PFSK-1 (cell line): ENCODE measurements around the gene PID1.

ENCODE experiments used
- FOXP2 ChIP-seq: optimal IDR thresholded peaks from 2 replicates; pipeline ENCODE3; 2011; ENCODE audit warnings: borderline replicate concordance, control low read depth, inconsistent platforms; ENCODE audit not compliant: insufficient read depth; ENCODE audit errors: extremely low read length, extremely low read depth
- POLR2AphosphoS5 ChIP-seq: IDR thresholded peaks from 2 replicates; pipeline ENCODE4 v1.6.1; 2012; ENCODE audit warnings: low read depth, mild to moderate bottlenecking, control low read depth, low read length, moderate library complexity
- REST ChIP-seq, 2 experiments: IDR thresholded peaks; 2 replicates each; pipeline versions ENCODE4 v1.6.1 to v1.8.0; 2011 to 2012; ENCODE audit warnings: low read depth in 2 of 2, low read length in 2 of 2, control low read depth in 1 of 2, inconsistent platforms in 1 of 2, mild to moderate bottlenecking in 1 of 2, moderate library complexity in 1 of 2; ENCODE audit not compliant: insufficient read depth in 1 of 2
- SIN3A ChIP-seq: IDR thresholded peaks from 2 replicates; pipeline ENCODE4 v1.6.1; 2012; ENCODE audit warnings: mild to moderate bottlenecking, low read length, moderate library complexity, borderline replicate concordance; ENCODE audit not compliant: insufficient read depth
- TAF1 ChIP-seq: IDR thresholded peaks from 2 replicates; pipeline ENCODE4 v1.6.1; 2012; ENCODE audit warnings: low read length, control low read depth, borderline replicate concordance; ENCODE audit not compliant: insufficient read depth

PID1 gene

GRCh38 chr2:229054311-229054710 is 216.8 kb downstream of the PID1 start:
- TF ChIP-seq REST (IDR thresholded peaks at IDR 0.05; ENCODE audit: insufficient read depth in 1 of 2, low read depth in 2 of 2, low read length in 2 of 2) (no peak), SIN3A (no peak), TAF1 (no peak), POLR2AphosphoS5 (no peak), FOXP2 (no peak)

DNA sequence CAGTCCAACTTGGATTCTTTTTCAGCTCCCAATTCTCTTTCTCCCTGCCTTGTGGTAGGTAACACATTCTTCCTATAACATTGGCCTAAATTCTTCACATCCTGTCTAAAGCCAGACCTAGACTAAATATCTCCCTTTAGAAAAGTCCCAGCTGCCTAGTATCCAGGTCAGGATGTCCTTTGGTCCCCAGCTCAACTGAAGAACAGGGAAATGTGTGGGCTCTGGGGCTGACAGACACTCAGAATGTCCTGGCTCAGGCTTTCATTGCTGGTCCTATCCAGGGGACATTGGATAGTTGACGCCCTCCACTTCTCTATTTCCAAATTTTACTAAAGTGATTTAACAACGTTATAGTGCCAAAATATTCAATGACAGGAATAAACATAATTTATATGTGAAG is 219.3 kb downstream of the PID1 start:
- no peak for TF ChIP-seq SIN3A
- no peak for TF ChIP-seq TAF1
- no peak for TF ChIP-seq FOXP2
- no peak for TF ChIP-seq REST (IDR thresholded peaks at IDR 0.05; ENCODE audit: insufficient read depth in 1 of 2, low read depth in 2 of 2, low read length in 2 of 2)
- TF ChIP-seq POLR2AphosphoS5 = no peak

GRCh38 chr2:229050133-229050532 is 221.0 kb downstream of the PID1 start:
- TF ChIP-seq FOXP2 = no peak
- no peak for TF ChIP-seq SIN3A
- TF ChIP-seq POLR2AphosphoS5 = no peak
- no peak for TF ChIP-seq REST (IDR thresholded peaks at IDR 0.05; ENCODE audit: insufficient read depth in 1 of 2, low read depth in 2 of 2, low read length in 2 of 2)
- no peak for TF ChIP-seq TAF1

- TF ChIP-seq POLR2AphosphoS5 (no peak), REST (IDR thresholded peaks at IDR 0.05; ENCODE audit: insufficient read depth in 1 of 2, low read depth in 2 of 2, low read length in 2 of 2) (no peak), FOXP2 (no peak), SIN3A (no peak), TAF1 (no peak)
These were observed 223.0 kb downstream of the PID1 start for GRCh38 chr2:229048134-229048533.

DNA sequence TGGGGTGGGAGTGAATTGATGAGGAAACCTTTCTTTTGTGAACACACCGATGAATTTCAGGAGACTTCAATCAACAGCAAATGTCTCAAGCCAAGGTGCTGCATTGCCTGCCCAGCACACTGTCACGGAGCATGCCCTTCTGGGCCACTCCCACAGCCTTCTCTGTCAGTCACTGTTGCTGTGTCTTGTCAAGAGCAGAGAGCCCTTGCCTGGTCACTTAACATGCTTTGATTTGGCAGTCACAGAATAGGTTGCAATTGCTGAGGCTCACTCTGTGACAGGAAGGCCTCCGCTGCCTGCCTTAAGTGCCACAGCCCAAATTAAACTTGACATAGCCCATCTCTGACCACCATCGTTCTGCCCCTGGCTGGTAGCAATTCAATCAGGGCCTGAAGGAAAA is 225.4 kb downstream of the PID1 start:
- TF ChIP-seq REST (IDR thresholded peaks at IDR 0.05; ENCODE audit: insufficient read depth in 1 of 2, low read depth in 2 of 2, low read length in 2 of 2) (no peak), FOXP2 (no peak), TAF1 (no peak), POLR2AphosphoS5 (no peak), SIN3A (no peak)
